Muscle of arm (tissue), 14 donors: ENCODE results near the gene HOXC10. TPM values are rescaled to one million over a fixed set of nuclear protein-coding genes. Genes with fewer than 3 reads are reported as not detected.
A peak's percentile ranks its signal among the peaks of the same experiment; 100 is the strongest.

Source experiments
- DNase-seq: peaks from one replicate; pipeline ENCODE4 v3.0.0-alpha.2; 2013
- long read RNA-seq, 11 donors: transcript quantifications; one replicate each; lab custom pipeline, GENCODE V29; 2026
- polyA plus RNA-seq, 12 donors: library from polyadenylated mRNA; unstranded; fragments of 120-200 nt; gene quantifications; one replicate each; pipeline ENCODE4 v1.2.1, GENCODE V29; 2013; ENCODE audit not compliant: insufficient read length in 12 of 12

HOXC10 gene
- polyA plus RNA-seq = 1 to 10 TPM in 2 of 12 donors, under 1 TPM in 6, not detected in 4; 0.20 to 2.0 (median 0.57) TPM
- long read RNA-seq, donor 1, partial matches to known transcripts = 0 of 1 reads
- long read RNA-seq, donor 1, other reads (novel, unspliced or antisense) = 0 of 1 reads
- long read RNA-seq, donor 2 = 0 reads
- long read RNA-seq, donor 3 = 0 reads
- long read RNA-seq, donor 4 = 0 reads
- long read RNA-seq, donor 5 = 0 reads
- long read RNA-seq, donor 6 = 0 reads
- long read RNA-seq, donor 7 = 0 reads
- long read RNA-seq, donor 8 = 0 reads
- long read RNA-seq, donor 9 = 0 reads
- long read RNA-seq, donor 10, partial matches to known transcripts = 0 of 2 reads
- long read RNA-seq, donor 10, other reads (novel, unspliced or antisense) = 0 of 2 reads
- long read RNA-seq, donor 11 = 0 reads

DNA sequence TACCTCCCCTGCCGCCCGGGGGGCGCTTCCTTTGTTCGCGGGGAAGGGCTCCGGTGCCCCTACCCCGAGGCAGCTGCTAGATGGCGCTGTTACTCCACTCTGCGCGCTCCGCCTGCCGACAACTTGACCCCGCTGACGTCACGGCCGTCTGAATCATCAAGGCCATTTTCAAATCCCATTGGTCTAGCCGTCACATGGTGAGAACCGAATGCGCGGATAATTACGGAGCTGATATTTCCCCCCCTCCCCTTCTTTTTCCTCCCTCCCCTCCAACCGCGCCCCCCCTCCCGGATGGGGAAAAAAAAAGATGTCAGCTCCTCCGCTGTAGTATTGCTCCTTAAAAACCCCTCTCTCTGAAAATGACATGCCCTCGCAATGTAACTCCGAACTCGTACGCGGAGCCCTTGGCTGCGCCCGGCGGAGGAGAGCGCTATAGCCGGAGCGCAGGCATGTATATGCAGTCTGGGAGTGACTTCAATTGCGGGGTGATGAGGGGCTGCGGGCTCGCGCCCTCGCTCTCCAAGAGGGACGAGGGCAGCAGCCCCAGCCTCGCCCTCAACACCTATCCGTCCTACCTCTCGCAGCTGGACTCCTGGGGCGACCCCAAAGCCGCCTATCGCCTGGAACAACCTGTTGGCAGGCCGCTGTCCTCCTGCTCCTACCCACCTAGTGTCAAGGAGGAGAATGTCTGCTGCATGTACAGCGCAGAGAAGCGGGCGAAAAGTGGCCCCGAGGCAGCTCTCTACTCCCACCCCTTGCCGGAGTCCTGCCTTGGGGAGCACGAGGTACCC, at the start of gene HOXC10:
HOXC10 (plus strand) TSS at position 246 of the 791 bp plus-strand sequence; CDS start at position 360, 114 bp downstream.
- DNase-seq = peak; percentile 85

- DNase-seq = no peak
Observed at GRCh38 chr12:53935383-53936341, 49.3 kb upstream of the HOXC10 start.

GRCh38 chr12:53937099-53937498, 47.8 kb upstream of the HOXC10 start:
- no peak for DNase-seq

DNA sequence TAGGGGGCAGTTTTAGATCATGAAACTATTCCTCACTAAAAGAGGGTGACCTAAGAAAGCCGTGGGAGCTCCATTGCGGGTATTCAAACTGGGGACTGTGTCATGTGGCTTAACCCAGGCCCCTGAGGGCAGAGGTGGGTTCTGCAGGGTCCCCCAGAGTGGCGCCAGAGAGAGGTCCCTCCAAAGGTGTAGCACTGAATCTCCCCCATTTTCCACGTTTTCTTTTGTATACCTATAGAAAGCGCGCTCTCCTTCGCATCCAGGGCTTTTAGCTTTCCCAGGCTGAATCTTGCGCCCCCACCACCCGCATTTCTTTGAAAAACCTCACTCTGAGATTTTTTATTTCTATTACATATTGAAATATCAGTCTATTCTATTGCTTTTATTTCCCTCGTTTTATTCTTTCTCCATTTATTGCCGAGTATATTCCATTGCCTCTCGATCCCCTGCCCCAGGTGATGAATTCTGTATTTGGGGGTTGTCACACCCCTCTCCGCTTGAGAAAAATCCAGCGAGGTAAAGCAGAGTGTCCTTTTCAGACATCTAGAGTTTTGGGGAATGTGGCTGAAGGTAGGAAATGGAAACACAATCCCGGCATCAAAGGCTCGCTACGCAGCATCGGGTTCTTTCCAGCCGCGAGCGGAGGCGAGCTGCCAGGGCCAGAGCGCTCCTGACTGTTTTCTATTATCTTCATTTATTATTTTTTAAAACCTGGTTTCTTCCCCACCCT, 47.2 kb upstream of the HOXC10 start:
- no peak for DNase-seq

GRCh38 chr12:53938326-53939140, 46.4 kb upstream of the HOXC10 start, which contains the start of gene HOXC13:
Gene HOXC13, plus strand, starts transcription at chr12:53938831. Its CDS starts 76 bp downstream, at chr12:53938907.
- no peak for DNase-seq

DNA sequence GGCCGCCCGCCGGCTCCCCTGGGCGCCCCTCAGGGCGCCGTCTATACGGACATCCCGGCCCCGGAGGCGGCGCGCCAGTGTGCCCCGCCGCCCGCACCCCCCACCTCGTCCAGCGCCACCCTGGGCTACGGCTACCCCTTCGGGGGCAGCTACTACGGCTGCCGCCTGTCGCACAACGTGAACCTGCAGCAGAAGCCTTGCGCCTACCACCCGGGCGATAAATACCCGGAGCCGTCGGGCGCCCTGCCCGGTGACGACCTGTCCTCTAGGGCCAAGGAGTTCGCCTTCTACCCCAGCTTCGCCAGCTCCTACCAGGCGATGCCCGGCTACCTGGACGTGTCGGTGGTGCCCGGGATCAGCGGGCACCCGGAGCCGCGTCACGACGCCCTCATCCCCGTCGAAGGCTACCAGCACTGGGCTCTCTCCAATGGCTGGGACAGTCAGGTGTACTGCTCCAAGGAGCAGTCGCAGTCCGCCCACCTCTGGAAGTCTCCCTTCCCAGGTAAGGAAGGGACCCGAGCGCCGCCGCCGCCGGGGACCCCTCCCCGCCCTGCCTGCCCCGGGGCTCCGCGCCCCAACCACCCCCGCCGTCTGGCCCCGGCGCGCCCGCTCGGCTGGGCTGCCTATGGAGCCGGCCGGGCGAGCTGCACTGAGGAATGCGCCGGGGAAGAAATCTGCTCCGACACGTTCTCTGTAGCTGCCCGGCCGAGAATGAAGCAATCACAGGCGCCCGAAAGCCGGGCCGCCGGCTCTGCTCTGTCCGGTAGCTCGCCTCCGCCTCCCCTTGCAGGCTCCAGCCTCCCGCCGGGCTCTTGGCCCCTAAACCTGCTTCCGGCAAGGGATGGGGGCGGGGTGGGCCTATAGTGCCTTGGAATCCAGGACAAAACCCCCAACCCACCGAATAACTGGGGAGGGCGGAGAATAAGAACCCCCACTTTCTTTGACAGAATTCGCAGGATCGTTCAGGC, 45.5 kb upstream of the HOXC10 start:
- DNase-seq = no peak

GRCh38 chr12:53940443-53941014, 44.4 kb upstream of the HOXC10 start:
- DNase-seq = no peak

DNA sequence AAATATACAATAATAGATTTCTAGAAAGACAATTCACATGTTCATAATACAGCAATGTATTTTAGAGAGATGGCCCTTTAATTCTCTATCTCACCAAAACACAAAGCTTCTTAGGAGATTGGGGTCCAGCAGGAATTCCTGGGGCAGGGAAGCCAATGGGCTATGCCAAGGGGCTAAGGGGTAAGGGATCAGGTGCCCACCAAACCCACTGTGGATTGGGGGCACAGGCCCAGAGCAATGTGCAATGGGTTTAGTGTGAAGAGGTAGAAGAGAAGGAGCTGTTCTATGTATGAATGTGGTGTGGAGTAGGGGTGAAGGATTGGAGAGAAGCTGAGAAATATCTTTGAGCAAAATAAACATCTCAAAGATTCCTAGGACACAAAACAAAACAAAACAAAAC, 43.8 kb upstream of the HOXC10 start:
- DNase-seq = no peak

- no peak for DNase-seq
Observed at GRCh38 chr12:53941750-53942149, 43.2 kb upstream of the HOXC10 start.

GRCh38 chr12:53942467-53942997, 42.4 kb upstream of the HOXC10 start:
- no peak for DNase-seq

DNA sequence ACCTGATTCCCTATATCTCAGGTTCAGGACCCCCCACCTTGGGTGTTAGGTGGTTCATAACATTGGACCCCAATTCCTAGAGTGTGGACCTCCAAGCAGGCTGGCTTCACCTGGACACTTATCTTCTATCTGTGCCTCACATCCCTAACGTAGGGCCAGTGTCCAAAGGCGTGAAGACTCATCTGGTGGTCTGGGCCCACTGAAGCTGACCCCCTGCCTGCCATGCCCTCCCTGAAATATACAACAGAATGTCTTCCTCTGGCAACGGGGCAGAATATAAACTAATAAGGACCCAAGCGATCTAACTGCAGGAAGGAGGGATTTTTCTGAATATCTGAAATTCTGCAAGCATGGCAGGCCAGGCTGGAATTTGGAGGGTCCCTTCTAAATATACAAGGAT, 40.7 kb upstream of the HOXC10 start:
- no peak for DNase-seq

DNA sequence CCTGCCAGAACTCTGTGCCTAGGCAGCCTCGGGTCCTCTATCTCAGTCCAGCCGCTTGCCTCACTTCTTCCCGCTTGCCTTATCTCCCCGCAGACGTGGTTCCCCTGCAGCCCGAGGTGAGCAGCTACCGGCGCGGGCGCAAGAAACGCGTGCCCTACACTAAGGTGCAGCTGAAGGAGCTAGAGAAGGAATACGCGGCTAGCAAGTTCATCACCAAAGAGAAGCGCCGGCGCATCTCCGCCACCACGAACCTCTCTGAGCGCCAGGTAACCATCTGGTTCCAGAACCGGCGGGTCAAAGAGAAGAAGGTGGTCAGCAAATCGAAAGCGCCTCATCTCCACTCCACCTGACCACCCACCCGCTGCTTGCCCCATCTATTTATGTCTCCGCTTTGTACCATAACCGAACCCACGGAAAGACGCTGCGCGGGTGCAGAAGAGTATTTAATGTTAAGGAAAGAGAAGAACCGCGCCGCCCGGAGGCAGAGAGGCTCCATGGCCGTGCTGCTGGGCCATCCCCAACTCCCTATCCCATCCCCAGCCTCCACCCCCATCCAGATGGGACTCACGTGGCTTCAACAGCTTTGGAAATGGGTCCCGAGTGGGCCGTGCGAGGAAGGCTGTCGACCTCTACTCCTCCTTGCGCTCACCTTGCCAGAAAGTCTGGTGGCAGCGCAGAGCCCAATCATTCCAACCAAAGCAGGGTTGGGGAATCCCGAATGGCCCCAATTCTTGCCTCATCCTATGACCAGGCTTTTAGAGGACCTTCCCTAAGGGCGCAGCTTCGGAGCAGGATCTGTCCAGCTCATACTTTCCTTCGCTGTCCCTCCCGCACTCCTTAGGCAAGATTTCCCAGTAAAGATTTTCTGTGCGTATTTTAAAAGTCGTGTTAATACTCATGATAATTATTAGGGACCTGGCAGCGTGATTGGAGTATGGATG, 39.8 kb upstream of the HOXC10 start:
- DNase-seq = no peak

DNA sequence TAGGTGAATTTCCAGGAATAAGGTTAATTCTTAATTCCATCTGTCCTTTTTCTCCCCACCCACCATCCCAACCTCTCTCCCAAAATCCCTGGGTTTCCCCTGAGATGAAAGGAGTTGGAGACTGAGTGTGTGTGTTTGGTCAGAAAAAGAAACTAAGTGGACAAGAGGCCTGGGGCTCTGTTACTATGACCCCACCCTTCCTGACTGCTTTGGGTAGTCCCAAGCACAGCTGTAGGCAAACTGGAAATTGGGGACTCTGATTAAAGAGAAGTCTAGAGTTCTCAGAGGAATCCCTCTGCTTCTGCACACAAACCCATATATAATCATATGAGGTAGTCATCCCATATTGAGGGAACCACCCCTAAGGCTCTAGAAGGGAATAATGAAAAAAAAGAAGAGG, 37.2 kb upstream of the HOXC10 start:
- no peak for DNase-seq

GRCh38 chr12:53948650-53949593, 36.0 kb upstream of the HOXC10 start:
- DNase-seq = no peak

GRCh38 chr12:53949631-53950436, 35.1 kb upstream of the HOXC10 start:
- DNase-seq = no peak
